ENCODE results near the gene NETO2. TPM values are rescaled to one million over a fixed set of nuclear protein-coding genes. Genes with fewer than 3 reads are reported as not detected.

Gene NETO2
- total and polyA plus RNA-seq, 2 of the 13 experiments (the other 11 are each of a cell fraction or from before 2014, with no cell fraction given): 8.2 to 13.5 TPM

GRCh38 chr16:47161464-47161863 lies 17.7 kb upstream of the NETO2 start:
- Histone ChIP-seq H3K79me2 (ENCODE audit: insufficient read depth, low read length) (no peaks in the 10 kb centered on the region), H3K27ac (ENCODE audit: extremely low read length, insufficient read depth, low read length) (no peak overlapping the region), H3K4me3 (replicated peaks in 1 of 3; ENCODE audit: insufficient read depth in 1 of 3, low read depth in 2 of 3, low read length in 3 of 3) (no peak overlapping the region), H3K9me3 (ENCODE audit: low read length) (no peaks in the 10 kb centered on the region), H3K4me2 (ENCODE audit: low read depth, low read length) (no peak overlapping the region), H4K20me1 (ENCODE audit: insufficient read depth, low read length) (no peaks in the 10 kb centered on the region), H3K9ac (ENCODE audit: insufficient read depth, low read depth, low read length) (no peak overlapping the region), H3K36me3 (replicated peaks in 1 of 2; ENCODE audit: control insufficient read depth in 1 of 2, insufficient read depth in 2 of 2, low read length in 2 of 2) (peaks cover 0 to 3% of the 10 kb centered on the region in 2 experiments; a peak in 3 of 5 replicates), H2AFZ (ENCODE audit: low read length) (no peak overlapping the region), H3K4me1 (ENCODE audit: insufficient read depth, low read length) (no peaks in the 10 kb centered on the region), H3K27me3 (ENCODE audit: control insufficient read depth in 1 of 2, insufficient read depth in 2 of 2, low read length in 2 of 2) (no peaks in the 10 kb centered on the region)
- whole genome bisulfite sequencing (ENCODE audit: low lambda C conversion rate): 94% methylated on average over 4 of the region's 4 CpGs
- CTCF ChIA-PET (ENCODE audit: low intra/inter-chr PET ratio, low total read pairs): no interaction called here
- POLR2A ChIA-PET: no interaction called here
- FAIRE-seq (no peak), DNase-seq (ENCODE audit: low spot score) (no peak), ATAC-seq (no peak)
- in situ Hi-C loops (cut with HindIII; ENCODE audit: extremely low pct_ligation_motif_present, low pct_unique_long_range_greater_than_20kb) (no loop called here), intact Hi-C loops (cut with micrococcal nuclease; ENCODE audit: unreplicated experiment) (no loop called here)
- BruUV-seq (replicated peaks): no TSS peak
- TF ChIP-seq TBP (CRISPR knock-in tag; IDR thresholded peaks at IDR 0.05): no peak
- TF ChIP-seq HOXA3 (CRISPR knock-in tag; IDR thresholded peaks at IDR 0.05): no peak
- no peak for TF ChIP-seq MXD1 (CRISPR knock-in tag; IDR thresholded peaks at IDR 0.05)
- no peak for TF ChIP-seq HNF4A (CRISPR knock-in tag; IDR thresholded peaks at IDR 0.05)
- TF ChIP-seq ZFP36L2 (CRISPR knock-in tag; IDR thresholded peaks at IDR 0.05): no peak
- no peak for TF ChIP-seq HNRNPLL (IDR thresholded peaks at IDR 0.05; ENCODE audit: low read depth, low read length, poor library complexity, severe bottlenecking)
- TF ChIP-seq ZNF703 (CRISPR knock-in tag; IDR thresholded peaks at IDR 0.05; ENCODE audit: borderline replicate concordance): no peak
- TF ChIP-seq NFIB (CRISPR knock-in tag; IDR thresholded peaks at IDR 0.05; ENCODE audit: borderline replicate concordance): no peak
- TF ChIP-seq ZNF776 (CRISPR knock-in tag; IDR thresholded peaks at IDR 0.05): no peak
- no peak for TF ChIP-seq BCL3 (CRISPR knock-in tag; IDR thresholded peaks at IDR 0.05)
- TF ChIP-seq GTF2F1 (IDR thresholded peaks at IDR 0.05; ENCODE audit: low read length): no peak
- TF ChIP-seq, protein P1, sequence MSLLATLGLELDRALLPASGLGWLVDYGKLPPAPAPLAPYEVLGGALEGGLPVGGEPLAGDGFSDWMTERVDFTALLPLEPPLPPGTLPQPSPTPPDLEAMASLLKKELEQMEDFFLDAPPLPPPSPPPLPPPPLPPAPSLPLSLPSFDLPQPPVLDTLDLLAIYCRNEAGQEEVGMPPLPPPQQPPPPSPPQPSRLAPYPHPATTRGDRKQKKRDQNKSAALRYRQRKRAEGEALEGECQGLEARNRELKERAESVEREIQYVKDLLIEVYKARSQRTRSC (CRISPR knock-in tag; IDR thresholded peaks at IDR 0.05; ENCODE audit: low read depth): no peak
- no peak for TF ChIP-seq BORCS8-MEF2B (CRISPR knock-in tag; IDR thresholded peaks at IDR 0.05)
- no peak for TF ChIP-seq MXD4 (CRISPR knock-in tag; IDR thresholded peaks at IDR 0.05)

All from HepG2 (cell line).